Esophagus (tissue), 2 donors: ENCODE results near the gene GGACT. TPM values are rescaled to one million over a fixed set of nuclear protein-coding genes. Genes with fewer than 3 reads are reported as not detected.

Experiments
- H3K27ac ChIP-seq, 2 donors: one replicate each; pipeline ENCODE4 v1.5.1; 2013; ENCODE audit warnings: low read depth in 2 of 2, mild to moderate bottlenecking in 2 of 2, inconsistent platforms in 1 of 2, low read length in 1 of 2, moderate library complexity in 1 of 2
- H3K27me3 ChIP-seq, 2 donors: one replicate each; pipeline ENCODE4 v1.6.1; 2013; ENCODE audit warnings: low read length in 2 of 2, control low read depth in 1 of 2, mild to moderate bottlenecking in 1 of 2; ENCODE audit not compliant: insufficient read depth in 2 of 2, control insufficient read depth in 1 of 2
- H3K36me3 ChIP-seq, 2 donors: one replicate each; pipeline ENCODE4 v1.6.1; 2013; ENCODE audit warnings: low read length in 1 of 2; ENCODE audit not compliant: control insufficient read depth in 2 of 2, insufficient read depth in 2 of 2
- H3K4me1 ChIP-seq, 2 donors: one replicate each; pipeline ENCODE4 v1.6.1; 2013; ENCODE audit warnings: low read length in 1 of 2; ENCODE audit not compliant: control insufficient read depth in 2 of 2, insufficient read depth in 2 of 2
- H3K4me3 ChIP-seq, 2 donors: one replicate each; pipeline ENCODE4 v1.5.1; 2013; ENCODE audit warnings: low read length in 2 of 2, mild to moderate bottlenecking in 2 of 2, low read depth in 1 of 2, moderate library complexity in 1 of 2
- H3K9me3 ChIP-seq, 2 donors: one replicate each; pipeline ENCODE4 v1.6.1; 2013; ENCODE audit warnings: mild to moderate bottlenecking in 2 of 2, low read depth in 1 of 2, low read length in 1 of 2, moderate library complexity in 1 of 2; ENCODE audit not compliant: control insufficient read depth in 2 of 2, insufficient read depth in 1 of 2
- WGBS, 2 donors: extraction: QIAGEN DNeasy Blood & Tissue Kit; methylation state at CpG; one replicate each; pipeline ENCODE4 v1.1.7; 2013; 5-methylcytosine and 5-hydroxymethylcytosine counted together
- polyA plus RNA-seq, 2 donors: library from polyadenylated mRNA; stranded (reverse); fragments of 200-250 nt; gene quantifications; one replicate each; pipeline ENCODE4 v1.2.3, GENCODE V29; 2013
- donor health status: healthy with polysubstance abuse.
- donor health status: Bipolar disorder and iron deficiency.

The GGACT gene
- polyA plus RNA-seq, 2 donors, result 0.81 to 1.3 TPM

DNA sequence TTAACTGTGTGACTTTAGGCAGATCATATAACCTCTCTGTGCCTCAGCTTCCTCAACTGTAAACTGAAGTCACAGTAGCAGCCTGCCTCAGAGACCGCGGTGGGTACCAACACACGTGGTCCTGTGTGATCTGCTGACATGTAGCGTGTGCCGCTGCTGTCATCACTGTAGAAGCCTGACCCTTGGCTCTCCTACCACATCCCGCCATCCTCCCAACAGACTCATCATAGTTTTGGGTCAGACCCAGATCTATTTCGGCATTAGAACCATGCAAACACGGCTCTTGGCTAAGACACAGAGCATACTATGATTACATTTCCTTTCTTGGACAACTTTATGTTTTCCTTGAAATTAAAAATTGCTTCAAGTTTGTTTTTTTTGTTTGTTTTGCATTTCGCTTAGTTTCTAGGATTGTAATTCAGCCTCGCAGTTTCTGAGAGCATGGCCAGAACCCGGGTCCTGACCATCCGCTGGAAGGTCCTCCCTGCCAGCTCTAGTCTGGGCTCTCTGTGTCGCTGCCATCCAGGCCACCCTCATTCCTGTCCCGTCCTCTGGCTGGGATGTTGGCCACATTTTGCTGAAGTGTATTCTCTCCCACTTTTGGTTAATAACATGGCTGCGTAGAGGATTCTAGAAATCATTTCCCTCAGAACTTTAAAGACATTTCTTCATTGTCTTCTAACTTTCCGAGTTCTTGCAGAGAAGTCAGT lies 53.0 kb downstream of the GGACT start:
- no peak overlapping the region for H3K27ac ChIP-seq
- H3K4me3 ChIP-seq, result no peak overlapping the region
- H3K9me3 ChIP-seq, result no peaks in the 10 kb centered on the region
- WGBS, 2 donors, result 78 to 81% methylated on average over 16 of the region's 16 CpGs
- peaks cover 0 to 2% of the 10 kb centered on the region in 2 donors for H3K4me1 ChIP-seq
- no peaks in the 10 kb centered on the region for H3K27me3 ChIP-seq
- peaks cover 0 to 5% of the 10 kb centered on the region in 2 donors for H3K36me3 ChIP-seq

DNA sequence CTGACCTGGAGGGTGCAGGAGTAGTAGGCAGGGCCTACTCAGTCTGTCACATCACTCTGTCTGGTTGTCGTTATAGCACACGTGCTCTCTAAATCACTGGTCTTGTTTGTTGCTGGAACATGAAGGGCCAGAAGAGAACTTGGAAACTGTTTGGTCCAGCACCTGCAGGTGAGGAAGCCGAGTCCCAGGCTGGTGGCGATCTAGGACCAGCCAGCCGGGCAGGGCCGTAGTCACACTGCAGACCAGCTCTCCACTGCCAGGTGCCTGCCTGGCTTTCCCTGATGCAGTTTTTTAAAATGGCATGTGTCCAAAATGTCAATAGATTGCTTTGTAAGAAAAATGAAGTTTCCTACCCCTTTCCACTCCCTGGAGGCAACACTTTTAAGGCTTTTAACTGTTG lies 53.7 kb downstream of the GGACT start:
- Histone ChIP-seq H3K9me3 (no peaks in the 10 kb centered on the region), H3K4me1 (peaks cover 0 to 2% of the 10 kb centered on the region in 2 donors), H3K36me3 (peaks cover 0 to 5% of the 10 kb centered on the region in 2 donors), H3K27ac (no peak overlapping the region), H3K27me3 (no peaks in the 10 kb centered on the region), H3K4me3 (no peak overlapping the region)
- WGBS, 2 donors, result 77 to 83% methylated on average over 6 of the region's 6 CpGs

DNA sequence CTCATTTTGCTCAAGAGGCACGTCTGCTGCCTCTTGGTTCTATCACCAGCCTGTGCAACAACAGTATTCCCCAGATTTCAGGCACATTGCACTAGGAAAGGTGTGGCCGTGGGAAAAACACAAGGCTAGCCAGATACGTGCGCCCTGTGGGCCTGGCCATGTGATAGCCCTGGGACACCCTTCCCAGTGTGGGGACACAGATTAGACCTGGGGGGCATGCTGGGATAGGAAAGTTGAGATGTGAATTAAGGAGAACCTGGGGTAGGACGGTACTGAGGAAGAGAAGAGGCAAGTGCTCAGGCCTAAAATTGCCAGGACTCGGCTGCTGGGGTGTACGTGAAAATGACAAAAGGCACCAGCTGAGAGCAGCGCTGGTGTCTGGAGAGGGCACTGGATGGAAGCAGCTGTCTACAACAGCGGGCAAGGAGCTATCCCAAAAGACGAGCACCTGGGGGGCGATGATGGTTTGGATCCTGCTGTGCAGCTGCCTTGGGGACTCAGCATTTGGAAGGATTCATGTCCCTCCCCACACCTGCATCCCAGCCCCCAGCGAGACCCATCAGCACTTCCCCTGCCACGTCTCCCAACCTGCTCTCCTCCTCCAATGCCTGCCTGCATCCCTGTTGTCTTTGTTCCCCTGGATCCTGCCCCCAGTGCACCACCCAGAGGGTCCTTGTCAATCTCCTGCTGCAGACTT lies 54.3 kb downstream of the GGACT start:
- H3K27ac ChIP-seq, result no peak overlapping the region
- WGBS, 2 donors, result 92 to 93% methylated on average over 13 of the region's 13 CpGs

DNA sequence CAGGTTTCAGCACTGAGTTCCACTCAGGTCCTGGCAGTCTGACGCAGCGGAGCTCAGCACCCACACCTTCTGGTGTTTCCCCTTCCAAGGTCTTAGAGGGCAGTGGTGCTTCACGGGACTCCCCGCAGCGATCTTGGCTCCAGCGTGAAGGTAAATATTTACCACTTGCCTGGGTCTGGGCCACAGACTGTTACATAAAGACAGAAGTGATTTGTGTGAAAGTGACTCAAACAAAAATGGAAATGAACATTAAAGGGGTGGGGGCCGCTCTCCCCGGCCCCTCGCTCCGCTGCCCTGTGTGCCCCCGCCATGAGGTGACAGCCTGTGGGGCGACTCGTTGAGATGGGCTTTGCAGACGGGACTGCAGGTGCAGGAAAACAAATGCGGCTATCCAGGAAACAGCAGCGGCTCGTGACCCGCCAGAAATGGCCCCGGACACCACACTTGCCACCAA lies 55.0 kb downstream of the GGACT start:
- Histone ChIP-seq H3K4me3 (no peak overlapping the region), H3K36me3 (peaks cover 0 to 5% of the 10 kb centered on the region in 2 donors), H3K27me3 (no peaks in the 10 kb centered on the region), H3K27ac (no peak overlapping the region), H3K4me1 (peaks cover 0 to 2% of the 10 kb centered on the region in 2 donors), H3K9me3 (no peaks in the 10 kb centered on the region)
- 67 to 79% methylated on average over 19 of the region's 19 CpGs for WGBS, 2 donors

More for the DNA sequence above, 54.3 kb downstream of the GGACT start:
- peaks cover 0 to 2% of the 10 kb centered on the region in 2 donors for H3K4me1 ChIP-seq
- H3K4me3 ChIP-seq, result no peak overlapping the region
- H3K36me3 ChIP-seq, result peaks cover 0 to 5% of the 10 kb centered on the region in 2 donors
- H3K27me3 ChIP-seq, result no peaks in the 10 kb centered on the region
- no peaks in the 10 kb centered on the region for H3K9me3 ChIP-seq

DNA sequence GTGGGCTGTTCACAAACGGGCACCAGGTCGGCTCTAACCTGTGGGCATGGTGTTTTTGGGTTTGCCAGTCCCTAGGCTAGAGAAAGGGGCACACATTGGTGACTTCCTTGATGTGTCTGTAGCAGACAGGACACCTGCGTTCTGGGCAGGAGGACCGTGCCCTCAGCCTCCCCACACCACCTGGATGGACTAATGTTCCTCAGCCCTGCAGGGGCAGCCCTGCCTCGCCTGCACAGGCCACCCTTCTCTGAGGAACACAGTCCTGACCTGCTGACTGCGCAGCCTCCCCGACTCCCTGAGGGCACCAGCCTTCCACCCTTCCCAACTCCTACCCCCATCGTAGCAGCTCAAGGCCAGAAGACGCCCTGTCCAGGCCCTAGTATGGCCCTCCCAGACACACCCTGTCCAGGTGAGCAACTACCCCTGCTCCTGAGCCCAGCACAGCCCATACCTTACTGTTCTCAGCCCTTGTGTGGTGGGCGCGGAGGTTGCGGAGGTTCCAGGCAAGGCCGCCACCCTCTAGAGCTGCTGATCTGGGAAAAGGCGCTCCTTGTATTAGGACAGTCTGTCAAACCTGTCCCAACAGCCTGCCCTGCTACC lies 55.7 kb downstream of the GGACT start:
- no peak overlapping the region for H3K27ac ChIP-seq
- no peak overlapping the region for H3K4me3 ChIP-seq
- H3K27me3 ChIP-seq, result no peaks in the 10 kb centered on the region
- peaks cover 0 to 2% of the 10 kb centered on the region in 2 donors for H3K4me1 ChIP-seq
- no peaks in the 10 kb centered on the region for H3K9me3 ChIP-seq
- WGBS, 2 donors, result 90 to 96% methylated on average over 14 of the region's 14 CpGs
- peaks cover 0 to 5% of the 10 kb centered on the region in 2 donors for H3K36me3 ChIP-seq

DNA sequence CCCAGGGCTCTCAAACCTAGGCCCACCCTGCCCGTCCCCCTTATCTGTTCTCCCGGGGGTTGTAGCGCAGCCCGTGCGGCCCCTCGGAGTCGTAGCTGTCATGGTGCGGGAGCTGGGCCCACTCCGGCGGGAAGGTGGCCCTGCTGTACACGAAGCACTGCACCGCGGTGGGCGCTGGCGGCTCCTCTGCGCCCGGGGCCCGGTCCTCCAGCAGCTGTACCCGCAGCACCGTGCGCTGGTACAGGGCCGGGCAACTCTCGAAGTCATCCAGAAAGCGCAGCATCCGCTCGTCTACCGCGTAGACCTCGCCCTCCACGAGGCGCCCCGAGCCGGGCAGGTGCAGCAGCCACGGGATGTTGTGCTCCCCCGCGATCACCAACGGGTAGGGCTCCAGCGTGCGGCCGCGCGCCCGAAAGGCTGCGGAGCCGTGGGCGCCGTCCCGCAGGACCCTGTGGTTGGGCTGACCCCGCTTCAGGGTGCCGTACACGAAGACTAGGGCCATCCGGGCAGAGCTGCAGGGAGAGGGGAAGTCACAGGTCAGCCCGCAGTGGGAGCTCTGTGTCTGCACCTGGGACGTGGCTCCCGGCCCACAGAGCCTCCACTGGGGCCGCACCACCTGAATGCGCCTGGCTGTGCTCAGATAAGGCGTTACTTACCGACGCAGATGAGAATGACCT lies 56.4 kb downstream of the GGACT start:
- Histone ChIP-seq H3K4me3 (no peak overlapping the region), H3K4me1 (no peaks in the 10 kb centered on the region), H3K27me3 (no peaks in the 10 kb centered on the region), H3K36me3 (peaks cover 0 to 5% of the 10 kb centered on the region in 2 donors), H3K27ac (no peak overlapping the region), H3K9me3 (no peaks in the 10 kb centered on the region)
- 95 to 97% methylated on average over 59 to 60 of the region's 60 CpGs for WGBS, 2 donors

DNA sequence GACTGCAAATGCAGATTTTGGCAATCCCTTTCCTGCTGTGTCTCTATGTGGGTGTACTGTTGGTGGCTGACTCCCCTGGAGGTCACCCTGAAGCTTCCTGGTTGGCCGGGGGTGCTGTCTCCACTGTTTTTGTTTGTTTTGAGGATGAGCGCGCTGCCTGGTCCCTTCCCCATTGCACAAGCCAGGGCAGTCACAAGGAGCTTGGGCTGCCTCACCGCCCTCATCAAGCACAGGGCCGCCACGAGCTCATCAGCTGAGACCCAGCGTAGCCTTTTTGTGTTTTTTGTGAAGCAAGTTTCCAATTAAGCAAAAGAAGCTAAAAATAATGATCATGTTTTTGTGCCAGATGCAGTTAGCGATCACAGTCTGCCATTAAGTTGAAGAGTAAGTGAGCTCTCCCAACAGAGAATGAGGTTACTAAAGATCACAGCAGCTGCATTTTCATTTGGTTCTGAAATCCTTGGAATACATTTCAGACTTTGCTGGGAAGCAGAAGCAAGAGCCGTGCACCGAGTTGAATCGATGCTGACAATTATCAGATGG lies 57.8 kb downstream of the GGACT start:
- Histone ChIP-seq H3K4me1 (no peaks in the 10 kb centered on the region), H3K27ac (peak overlapping the region in 1 of 2 donors; percentile 40), H3K9me3 (no peaks in the 10 kb centered on the region), H3K27me3 (no peaks in the 10 kb centered on the region), H3K36me3 (peaks cover 0 to 5% of the 10 kb centered on the region in 2 donors), H3K4me3 (no peak overlapping the region)
- 73 to 78% methylated on average over 11 of the region's 11 CpGs for WGBS, 2 donors

DNA sequence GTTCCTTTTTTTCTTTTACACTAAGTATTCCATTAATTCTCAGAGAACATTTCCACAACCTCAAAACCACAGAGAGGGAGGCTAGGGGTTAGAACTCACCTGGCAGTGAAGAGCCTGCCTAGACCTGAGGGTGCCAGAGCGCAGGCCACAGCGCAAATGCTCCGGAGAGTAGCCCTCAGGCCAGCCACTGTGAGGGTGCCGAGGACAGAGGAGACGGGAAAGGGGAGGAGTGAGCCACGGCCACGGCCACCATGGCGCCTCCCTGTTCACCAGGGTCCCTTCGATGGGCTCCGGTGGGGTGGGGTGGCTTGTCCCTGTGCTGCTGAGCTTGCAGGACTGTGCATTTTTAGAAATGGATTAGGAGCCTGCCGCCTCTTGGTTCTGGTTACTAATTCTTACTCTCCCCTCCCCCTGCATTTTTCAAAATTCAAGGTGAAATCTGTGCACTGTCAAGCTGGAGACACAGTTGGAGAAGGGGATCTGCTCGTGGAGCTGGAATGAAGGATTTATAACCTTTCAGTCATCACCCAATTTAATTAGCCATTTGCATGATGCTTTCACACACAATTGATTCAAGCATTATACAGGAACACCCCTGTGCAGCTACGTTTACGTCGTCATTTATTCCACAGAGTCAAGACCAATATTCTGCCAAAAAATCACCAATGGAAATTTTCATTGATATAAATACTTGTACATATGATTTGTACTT lies 58.8 kb downstream of the GGACT start:
- H3K4me3 ChIP-seq, result no peak overlapping the region
- H3K9me3 ChIP-seq, result no peaks in the 10 kb centered on the region
- no peaks in the 10 kb centered on the region for H3K27me3 ChIP-seq
- H3K4me1 ChIP-seq, result no peaks in the 10 kb centered on the region
- H3K36me3 ChIP-seq, result peaks cover 0 to 5% of the 10 kb centered on the region in 2 donors
- no peak overlapping the region for H3K27ac ChIP-seq
- 92 to 96% methylated on average over 15 of the region's 15 CpGs for WGBS, 2 donors
